GM18526 (cell line): Measurements from ENCODE around the gene DEAF1.

ENCODE experiments used
- POLR2A ChIP-seq: IDR thresholded peaks from 3 replicates; pipeline ENCODE4 v1.6.1; 2011; ENCODE audit not compliant: insufficient read length; ENCODE audit errors: extremely low read depth

DEAF1 gene

DNA sequence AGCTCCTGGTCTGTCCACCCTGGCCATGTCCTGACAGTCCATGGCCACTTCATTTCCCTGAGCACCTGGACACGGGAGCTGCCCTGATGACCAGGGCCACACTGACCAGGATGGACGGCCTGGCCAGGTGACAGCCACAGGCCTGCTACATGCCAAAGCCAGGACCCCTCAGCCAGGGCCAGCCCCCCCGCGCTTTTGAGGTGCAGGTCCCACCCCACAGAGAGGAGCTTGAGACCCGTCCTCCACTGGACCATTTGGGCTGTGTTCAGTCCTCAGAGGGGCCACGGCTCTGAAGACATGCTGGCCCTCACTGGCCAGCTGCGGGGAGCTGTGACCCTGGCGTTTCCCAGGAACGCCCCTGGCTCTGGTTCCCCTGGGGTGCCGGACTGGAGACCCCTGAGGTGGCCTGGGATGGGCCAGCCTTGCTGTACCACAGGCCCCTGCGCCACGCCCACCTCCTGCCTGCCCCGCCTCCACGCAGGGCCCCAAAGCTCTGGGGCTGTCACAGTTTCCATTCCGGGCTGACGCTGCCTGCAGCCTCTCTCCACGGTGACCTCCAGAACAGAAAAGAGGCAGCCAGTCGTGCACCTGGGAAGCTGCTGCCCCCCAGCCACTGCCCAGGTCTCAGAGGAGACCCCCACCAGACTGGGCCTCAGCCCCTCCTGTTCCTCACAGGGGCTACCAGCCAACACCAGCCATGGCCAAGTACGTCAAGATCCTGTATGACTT is 29.2 kb upstream of the DEAF1 start:
- TF ChIP-seq POLR2A = no peak

DNA sequence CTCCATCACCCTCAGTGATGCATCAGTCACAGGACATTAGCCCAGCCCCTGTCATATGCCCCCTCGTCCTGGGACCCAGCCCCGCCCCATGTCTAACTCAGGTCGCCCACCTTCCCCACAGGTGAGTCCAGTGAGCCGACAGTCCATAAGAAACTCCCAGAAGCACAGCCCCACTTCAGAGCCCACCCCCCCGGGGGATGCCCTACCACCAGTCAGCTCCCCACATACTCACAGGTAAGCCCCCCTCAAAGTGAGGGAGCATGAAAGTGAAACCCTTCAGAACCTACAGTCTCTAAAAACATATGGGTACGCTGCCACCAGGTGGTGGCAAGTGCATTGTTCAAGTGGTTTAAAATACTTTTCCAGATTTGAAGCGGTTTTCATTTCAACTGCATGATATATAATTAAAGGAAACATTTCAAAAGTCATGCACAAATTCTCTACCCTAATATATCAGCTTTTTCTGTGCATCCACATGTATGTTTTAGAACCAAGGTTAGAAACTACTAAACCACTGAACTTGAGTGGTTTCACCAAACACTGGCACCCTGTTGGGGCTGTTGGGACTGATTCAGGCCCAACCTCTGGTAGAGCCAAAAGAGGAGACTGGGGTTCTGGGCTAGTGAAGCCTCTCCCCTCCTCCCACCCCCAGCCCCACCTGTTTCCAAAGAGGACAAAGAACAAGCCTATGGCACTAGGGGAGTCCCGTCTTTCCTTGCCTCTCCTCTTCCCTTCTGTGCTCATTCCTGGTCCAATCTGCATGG is 28.3 kb upstream of the DEAF1 start:
- TF ChIP-seq POLR2A = no peak

DNA sequence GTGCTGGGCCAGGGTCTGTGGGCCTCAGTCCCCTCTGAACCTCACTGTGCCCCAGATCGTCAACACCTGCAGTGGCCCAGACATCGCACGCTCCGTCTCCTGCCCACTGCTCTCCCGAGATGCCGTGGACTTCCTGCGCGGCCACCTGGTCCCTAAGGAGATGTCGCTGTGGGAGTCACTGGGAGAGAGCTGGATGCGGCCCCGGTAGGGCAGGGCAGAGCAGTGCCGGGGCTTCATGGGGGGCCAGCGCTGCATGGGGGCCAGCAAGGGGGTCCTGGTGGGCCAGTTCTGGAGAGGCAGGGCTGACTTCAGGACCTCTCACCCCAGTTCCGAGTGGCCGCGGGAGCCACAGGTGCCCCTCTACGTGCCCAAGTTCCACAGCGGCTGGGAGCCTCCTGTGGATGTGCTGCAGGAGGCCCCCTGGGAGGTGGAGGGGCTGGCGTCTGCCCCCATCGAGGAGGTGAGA is 27.4 kb upstream of the DEAF1 start:
- no peak for TF ChIP-seq POLR2A

DNA sequence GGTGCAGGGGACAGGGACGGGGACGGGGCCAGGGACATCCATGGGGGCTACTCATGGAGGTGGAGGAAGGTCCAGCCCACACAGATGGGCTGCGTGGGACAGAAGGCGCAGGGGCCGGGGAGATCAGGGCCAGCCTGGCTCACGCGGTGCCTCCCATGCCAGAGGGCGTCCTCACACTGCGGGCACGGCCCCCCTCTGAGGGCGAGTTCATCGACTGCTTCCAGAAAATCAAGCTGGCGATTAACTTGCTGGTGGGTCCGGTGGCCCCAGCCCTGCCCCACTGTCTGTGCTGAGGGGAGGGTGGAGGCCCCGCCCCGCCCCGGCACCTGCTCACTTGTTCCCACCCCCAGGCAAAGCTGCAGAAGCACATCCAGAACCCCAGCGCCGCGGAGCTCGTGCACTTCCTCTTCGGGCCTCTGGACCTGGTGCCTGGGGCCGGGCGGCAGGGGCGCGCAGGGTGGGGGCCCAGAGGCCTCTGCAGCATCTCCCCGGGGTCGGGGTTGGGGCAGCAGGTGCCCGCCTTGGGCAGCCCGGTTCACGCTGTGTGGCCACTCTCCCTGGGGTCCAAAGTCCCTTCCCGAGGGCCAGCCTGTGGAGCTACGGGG is 26.8 kb upstream of the DEAF1 start:
- no peak for TF ChIP-seq POLR2A

DNA sequence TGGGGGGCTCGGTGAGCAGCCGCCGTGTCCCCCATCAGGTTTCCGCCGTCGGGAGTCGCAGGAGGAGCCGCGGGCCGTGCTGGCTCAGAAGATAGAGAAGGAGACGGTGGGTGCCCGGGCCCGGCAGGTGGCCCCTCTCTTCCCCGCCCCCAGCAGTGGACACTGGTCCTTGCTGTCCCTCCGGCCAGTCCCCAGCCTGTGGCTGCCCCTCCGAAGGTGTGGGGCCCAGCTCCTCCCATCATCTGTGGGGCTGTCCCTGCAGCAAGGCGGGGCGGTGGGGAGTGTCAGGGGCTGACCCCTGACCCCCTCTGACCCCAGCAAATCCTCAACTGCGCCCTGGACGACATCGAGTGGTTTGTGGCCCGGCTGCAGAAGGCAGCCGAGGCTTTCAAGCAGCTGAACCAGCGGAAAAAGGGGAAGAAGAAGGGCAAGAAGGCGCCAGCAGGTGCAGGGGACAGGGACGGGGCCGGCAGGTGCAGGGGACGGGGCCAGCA is 26.3 kb upstream of the DEAF1 start:
- no peak for TF ChIP-seq POLR2A

DNA sequence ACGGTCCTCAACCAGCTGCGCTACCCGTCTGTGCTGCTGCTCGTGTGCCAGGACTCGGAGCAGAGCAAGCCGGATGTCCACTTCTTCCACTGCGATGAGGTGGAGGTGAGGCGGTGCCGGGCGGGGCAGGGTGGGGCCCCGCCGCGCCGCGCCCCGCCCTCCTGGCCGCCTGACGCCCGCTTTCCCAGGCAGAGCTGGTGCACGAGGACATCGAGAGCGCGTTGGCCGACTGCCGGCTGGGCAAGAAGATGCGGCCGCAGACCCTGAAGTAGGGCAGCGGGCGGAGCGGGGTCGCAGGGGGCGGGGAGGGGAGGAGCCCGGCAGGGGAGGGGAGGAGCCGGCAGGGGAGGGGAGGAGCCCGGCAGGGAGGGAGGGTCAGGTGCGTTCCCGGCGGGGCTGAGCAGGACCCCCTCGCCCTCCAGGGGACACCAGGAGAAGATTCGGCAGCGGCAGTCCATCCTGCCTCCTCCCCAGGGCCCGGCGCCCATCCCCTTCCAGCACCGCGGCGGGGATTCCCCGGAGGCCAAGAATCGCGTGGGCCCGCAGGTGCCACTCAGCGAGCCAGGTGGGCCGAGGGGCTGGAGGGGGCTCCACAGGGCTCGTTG is 25.7 kb upstream of the DEAF1 start:
- TF ChIP-seq POLR2A = no peak

DNA sequence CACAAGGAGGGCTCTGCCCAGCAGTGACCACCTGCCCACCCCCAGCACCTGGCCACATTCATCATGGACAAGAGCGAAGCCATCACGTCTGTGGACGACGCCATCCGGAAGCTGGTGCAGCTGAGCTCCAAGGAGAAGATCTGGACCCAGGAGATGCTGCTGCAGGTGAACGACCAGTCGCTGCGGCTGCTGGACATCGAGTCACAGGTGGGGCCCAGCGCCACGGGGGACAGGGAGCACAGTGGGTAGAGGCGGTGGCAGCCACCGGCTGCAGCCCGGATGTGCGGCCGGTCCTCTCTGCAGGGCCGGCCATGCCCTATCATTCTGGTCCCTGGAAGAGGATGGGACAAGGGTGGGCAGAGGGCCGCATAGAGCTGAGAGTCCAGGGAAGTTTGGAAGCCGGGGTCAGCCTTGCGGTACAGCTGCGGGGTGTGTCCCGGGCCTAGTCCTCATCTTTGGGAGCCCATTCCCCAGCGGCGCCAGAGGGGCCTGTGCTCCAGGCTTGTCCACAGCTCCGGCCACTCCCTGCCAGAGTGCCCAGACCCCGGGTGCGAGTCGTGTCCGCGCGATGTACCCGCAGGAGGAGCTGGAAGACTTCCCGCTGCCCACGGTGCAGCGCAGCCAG is 25.1 kb upstream of the DEAF1 start:
- TF ChIP-seq POLR2A = no peak

DNA sequence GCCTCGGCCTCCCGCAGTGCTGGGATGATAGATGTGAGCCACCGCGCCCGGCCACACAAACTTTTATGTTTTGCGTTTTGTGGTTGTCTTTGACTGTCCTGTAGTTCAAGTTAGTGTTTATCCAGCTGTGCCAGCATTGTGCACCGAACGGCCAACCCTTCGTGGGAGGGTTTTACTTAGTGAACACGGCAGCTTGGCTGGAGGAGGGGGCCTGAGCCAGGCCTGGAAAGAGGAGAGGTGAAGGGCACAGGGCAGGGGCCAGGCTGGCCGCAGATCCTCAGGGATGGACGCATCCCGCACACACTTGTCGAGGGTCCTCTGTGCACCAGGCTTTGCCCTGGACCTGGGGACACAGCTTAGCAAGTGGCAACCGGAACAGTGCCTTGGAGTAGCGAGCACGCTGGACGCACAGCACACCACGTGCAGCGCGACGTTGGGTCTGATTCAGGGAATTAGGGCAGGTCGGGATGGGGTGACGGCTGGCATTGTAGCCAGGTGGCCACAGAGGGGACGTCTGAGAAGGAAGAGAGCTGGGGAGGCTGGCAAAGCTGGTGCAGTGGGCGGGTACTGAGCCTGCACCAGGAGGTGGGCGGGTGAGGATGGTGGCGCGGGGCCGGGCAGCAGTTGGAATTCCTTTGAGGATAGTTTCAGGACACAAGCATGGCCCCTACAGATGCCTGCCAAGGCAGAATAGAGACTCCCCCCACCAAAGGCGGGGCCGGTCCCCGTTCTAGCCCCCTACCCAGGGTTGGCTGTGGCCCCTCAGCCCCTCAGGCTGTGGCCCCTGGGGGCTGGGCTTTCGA is 24.4 kb upstream of the DEAF1 start:
- no peak for TF ChIP-seq POLR2A

DNA sequence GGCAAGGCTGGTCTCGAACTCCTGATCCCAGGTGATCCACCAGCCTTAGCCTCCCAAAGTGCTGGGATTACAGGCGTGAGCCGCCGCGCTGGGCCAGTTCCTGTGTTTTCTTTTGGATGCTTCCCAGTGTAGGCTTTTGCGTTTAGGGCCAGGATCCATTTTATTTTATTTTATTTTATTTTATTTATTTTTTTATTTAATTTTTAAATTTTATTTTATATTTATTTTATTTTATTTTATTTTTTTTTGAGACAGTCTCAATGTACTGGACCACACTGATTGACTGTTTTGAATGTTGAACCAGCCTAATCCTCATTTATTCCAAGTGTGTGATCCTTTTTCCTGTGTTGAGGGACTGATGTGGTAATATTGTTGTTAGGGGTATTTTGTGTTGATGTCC is 19.4 kb upstream of the DEAF1 start:
- no peak for TF ChIP-seq POLR2A

DNA sequence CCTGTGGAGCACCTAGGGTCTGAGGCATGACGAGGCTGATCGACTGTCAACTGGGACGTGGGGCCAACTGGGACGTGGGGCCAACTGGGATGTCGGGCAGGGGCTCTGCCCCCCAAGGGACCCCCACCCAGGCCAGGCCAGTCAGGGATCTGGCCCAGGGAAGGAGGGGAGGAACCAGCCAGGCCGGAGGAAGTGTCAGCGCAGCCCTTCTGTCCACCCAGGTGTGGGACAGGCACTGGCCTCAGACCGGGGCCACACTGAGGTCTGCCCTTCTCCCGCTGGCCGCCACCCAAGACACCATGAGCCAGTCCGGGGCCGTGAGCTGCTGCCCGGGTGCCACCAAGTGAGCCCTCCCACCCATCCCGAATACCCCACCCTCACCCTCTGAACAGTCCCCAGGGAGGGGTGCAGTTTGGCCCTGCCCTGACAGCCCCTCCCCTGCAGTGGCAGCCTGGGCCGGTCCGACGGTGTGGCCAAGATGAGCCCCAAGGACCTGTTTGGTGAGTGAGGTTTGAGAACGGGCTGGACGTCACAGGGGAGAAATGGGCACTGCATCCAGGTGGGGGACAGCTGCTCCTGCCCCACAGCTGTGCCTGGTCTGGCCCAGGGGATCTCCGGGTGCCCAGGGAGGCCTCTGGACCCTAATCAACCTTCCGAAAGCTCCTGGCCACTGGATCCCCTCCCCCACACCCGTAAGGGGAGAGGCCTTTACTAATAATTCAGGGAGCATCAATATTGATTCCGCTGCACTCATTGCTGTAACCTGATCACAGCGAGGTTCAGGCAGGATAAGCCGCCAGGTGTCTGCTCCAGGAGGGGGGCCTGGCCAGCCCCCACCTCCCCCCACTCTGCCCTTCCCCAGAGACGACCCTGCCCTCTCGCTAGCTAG is 14.3 kb upstream of the DEAF1 start:
- TF ChIP-seq POLR2A = no peak

DNA sequence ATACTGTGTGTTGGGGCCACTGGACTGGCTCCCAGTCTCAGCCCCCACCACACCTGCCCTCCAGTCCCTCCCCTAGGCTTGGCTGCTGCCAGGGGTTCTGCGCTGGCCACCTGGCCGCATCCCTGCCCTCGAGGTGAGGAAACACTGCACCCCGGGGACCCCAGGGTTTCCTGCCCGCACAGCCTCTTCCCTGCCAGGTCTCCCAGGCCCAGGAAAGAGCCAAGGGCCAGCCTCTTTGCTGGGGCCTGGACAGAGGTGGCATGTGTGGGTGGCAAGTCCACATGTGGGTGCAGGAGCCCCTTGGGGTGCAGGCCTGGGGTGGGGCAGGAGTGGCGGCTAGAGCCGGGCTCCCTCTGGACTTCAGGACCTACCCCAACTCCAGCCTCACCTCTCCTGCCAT is 13.5 kb upstream of the DEAF1 start:
- no peak for TF ChIP-seq POLR2A

DNA sequence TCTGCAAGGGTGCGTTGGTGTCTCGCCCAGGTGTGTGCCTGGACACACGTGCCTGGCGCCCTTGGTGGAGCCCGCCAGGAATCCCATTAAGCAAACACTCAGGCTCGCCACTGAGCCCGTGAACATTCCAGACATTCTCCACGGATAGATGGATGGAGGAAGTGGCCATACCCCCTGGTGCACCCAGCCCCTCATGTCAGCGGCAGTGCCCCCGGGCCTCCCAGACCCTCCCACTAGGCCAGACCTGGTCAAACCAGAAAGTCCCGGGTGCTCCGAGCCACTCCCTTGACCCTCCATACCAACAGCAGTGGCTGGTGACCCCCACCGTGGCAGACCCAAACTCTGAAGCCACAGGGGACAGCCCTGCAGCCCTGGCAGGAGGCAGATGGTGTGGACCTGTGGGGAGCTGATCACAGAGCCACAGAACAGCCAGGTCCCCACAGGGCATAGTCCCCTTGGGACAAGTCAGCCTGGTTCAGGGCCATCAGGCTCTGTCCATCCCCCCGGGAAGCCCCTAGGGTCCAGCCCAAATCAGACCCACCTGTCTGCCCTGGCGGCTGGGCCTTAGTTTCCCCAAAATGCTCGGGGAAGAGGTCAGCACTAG is 12.9 kb upstream of the DEAF1 start:
- TF ChIP-seq POLR2A = no peak
